ENCODE measurements around the gene CAPN12. TPM values are rescaled to one million over a fixed set of nuclear protein-coding genes. Genes with fewer than 3 reads are reported as not detected.

The CAPN12 gene, protein sequence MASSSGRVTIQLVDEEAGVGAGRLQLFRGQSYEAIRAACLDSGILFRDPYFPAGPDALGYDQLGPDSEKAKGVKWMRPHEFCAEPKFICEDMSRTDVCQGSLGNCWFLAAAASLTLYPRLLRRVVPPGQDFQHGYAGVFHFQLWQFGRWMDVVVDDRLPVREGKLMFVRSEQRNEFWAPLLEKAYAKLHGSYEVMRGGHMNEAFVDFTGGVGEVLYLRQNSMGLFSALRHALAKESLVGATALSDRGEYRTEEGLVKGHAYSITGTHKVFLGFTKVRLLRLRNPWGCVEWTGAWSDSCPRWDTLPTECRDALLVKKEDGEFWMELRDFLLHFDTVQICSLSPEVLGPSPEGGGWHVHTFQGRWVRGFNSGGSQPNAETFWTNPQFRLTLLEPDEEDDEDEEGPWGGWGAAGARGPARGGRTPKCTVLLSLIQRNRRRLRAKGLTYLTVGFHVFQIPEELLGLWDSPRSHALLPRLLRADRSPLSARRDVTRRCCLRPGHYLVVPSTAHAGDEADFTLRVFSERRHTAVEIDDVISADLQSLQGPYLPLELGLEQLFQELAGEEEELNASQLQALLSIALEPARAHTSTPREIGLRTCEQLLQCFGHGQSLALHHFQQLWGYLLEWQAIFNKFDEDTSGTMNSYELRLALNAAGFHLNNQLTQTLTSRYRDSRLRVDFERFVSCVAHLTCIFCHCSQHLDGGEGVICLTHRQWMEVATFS
- total RNA-seq, result not detected in 2 replicates

DNA sequence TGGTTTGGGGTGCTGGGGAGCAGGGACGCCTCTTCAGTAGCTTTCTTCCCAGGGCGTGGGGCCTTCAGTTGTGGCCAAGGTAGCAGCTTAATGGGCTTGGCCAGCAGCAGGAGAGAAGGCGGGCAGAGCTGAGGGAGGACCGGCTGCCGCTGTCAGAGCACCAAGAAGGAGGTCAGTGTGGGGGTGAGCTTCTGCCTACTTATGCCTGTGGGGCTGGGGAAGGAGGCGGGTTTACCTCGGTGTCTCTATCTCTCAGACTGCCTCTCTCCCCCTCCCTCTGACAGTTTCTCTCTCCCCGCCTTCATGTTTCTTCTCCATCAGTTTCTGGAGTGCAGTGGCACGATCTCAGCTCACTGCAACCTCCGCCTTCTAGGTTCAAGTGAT is at the start of gene CAPN12:
Gene CAPN12, minus strand, starts transcription at position 177 of the 384 bp plus-strand sequence. CDS start 309 bp downstream, outside the sequence.

DNA sequence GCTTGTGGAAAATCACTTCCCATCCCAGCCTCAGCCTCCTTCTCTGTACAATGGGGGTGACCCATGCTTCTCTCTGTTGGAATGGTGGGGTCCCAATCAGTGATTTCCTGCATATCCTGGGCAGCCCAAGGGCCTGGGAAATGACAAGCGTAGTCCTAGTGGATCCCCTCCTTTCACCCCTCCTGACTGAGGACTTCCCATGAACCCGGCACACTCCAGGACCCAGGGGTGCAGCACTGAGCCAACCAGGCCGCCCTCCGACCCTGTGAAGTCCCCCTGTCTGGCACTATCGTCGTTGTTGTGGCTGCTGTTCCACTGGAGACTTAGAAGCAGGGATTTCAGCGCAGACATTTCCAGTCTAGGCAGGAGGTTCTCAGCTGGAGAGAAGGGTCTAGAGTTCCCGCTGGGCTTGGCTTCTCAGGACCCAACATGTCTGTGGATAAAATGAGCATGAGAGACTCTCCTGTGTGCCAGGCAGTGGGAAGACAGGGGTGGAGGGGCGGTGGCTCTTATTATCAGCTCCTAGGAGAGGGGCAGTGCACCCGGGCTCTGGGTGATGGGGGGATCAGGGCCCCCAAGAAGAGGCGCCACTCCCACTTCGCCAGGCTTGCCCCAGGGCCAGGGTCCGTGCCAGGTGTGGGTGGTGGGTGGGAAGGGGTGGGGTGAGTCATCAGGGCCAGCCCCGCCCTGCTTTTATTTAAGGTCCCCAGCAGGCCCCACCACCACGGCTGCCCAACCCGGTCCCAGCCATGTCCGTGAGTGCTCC is 44.4 kb upstream of the CAPN12 start, which contains the start of gene LGALS7B:
Gene LGALS7B, plus strand, starts transcription at position 723 of the 766 bp plus-strand sequence. Its CDS starts 27 bp downstream, at position 750.

GRCh38 chr19:38773469-38774177 is 29.3 kb upstream of the CAPN12 start, which contains the start of gene LGALS7:
LGALS7 (minus strand) TSS chr19:38773517; CDS start chr19:38773492, 25 bp downstream.

Other genes starting within 250 kb of the CAPN12 start
- gene MAP4K1, start 126.5 kb downstream of the CAPN12 start, total RNA-seq, result not detected in 2 replicates
- 249 and 281 TPM in 2 replicates for gene EIF3K, start 125.3 kb downstream of the CAPN12 start, total RNA-seq
- 190 and 231 TPM in 2 replicates for gene ACTN4, start 96.8 kb downstream of the CAPN12 start, total RNA-seq
- not detected in 2 replicates for gene LGALS7, start 29.0 kb upstream of the CAPN12 start, total RNA-seq
- not detected in 2 replicates for gene LGALS7B, start 44.7 kb upstream of the CAPN12 start, total RNA-seq
- gene LGALS4, start 68.5 kb upstream of the CAPN12 start, total RNA-seq, result not detected in 2 replicates
- 67.3 and 78.4 TPM in 2 replicates for gene ECH1, start 87.3 kb upstream of the CAPN12 start, total RNA-seq
- gene HNRNPL, start 105.5 kb upstream of the CAPN12 start, total RNA-seq, result 160 and 169 TPM in 2 replicates
- 2.4 and 5.2 TPM in 2 replicates for gene RINL, start 133.8 kb upstream of the CAPN12 start, total RNA-seq
- gene SIRT2, start 155.1 kb upstream of the CAPN12 start, total RNA-seq, result 50.6 and 51.1 TPM in 2 replicates
- 10.3 and 16.1 TPM in 2 replicates for gene NFKBIB, start 155.5 kb upstream of the CAPN12 start, total RNA-seq
- gene CCER2, start 167.7 kb upstream of the CAPN12 start, total RNA-seq, result not detected in 2 replicates
- gene SARS2, start 186.3 kb upstream of the CAPN12 start, total RNA-seq, result 11.1 and 16.3 TPM in 2 replicates
- 34.8 and 35.0 TPM in 2 replicates for gene MRPS12, start 186.5 kb upstream of the CAPN12 start, total RNA-seq
- 35.4 and 36.2 TPM in 2 replicates for gene FBXO17, start 231.3 kb upstream of the CAPN12 start, total RNA-seq